GM12878 (cell line): Measurements from ENCODE around the gene C17orf113. TPM values are rescaled to one million over a fixed set of nuclear protein-coding genes. Genes with fewer than 3 reads are reported as not detected.

Experiments
- ATAC-seq: fragments of 200-7000 bp; cut with Tn5 transposase; 3 replicates; pipeline ENCODE4 v1.9.1; 2020; ENCODE audit warnings: mild to moderate bottlenecking, moderate library complexity
- BruUV-seq: library from RNA; stranded (reverse); fragments of 400-500 nt; replicated peaks from 2 replicates; lab custom pipeline; 2021; lab: Mats Ljungman, UMichigan
- CTCF ChIA-PET: fragments of 300-600 bp; sonication (Branson Sonifier 250); formaldehyde crosslinking; extraction: SDS; loops from one replicate; lab custom pipeline; 2021; ENCODE audit warnings: inconsistent platforms; lab: Yijun Ruan, JAX
- POLR2A ChIA-PET: fragments of 350-600 bp; formaldehyde crosslinking; extraction: SDS; loops from one replicate; lab custom pipeline; 2021; ENCODE audit warnings: inconsistent platforms; lab: Charles Lee
- RAD21 ChIA-PET: fragments of 300-600 bp; sonication (Branson Sonifier 250); formaldehyde crosslinking; loops from one replicate; lab custom pipeline; 2023; ENCODE audit warnings: antibody characterized with exemption; ENCODE audit not compliant: unreplicated experiment; lab: Charles Lee
- SMC1A ChIA-PET: fragments of 300-600 bp; sonication (Branson Sonifier 250); formaldehyde crosslinking; loops from one replicate; lab custom pipeline; 2023; ENCODE audit not compliant: unreplicated experiment, uncharacterized antibody; lab: Charles Lee
- DNase-seq: peaks from one replicate; pipeline ENCODE4 v3.0.0-alpha.2; 2011; ENCODE audit warnings: low read depth, low spot score
- FAIRE-seq: peaks from 3 replicates; lab custom pipeline; 2011; peaks lifted over from hg19 to GRCh38; lab: Jason Lieb, UNC
- H2AFZ ChIP-seq: 2 replicates; pipeline ENCODE4 v1.6.0; 2011; ENCODE audit warnings: low read depth, low read length, control low read depth; ENCODE audit not compliant: control insufficient read depth
- H3K27ac ChIP-seq: 2 replicates; pipeline ENCODE4 v1.5.1; 2011; ENCODE audit warnings: control low read depth; ENCODE audit not compliant: control insufficient read depth, insufficient read depth
- H3K27me3 ChIP-seq, 2 experiments: replicated peaks in 1 of 2; 2 replicates each; pipeline versions ENCODE4 v1.6.0 to v1.6.1; 2011; ENCODE audit warnings: low read length in 1 of 2; ENCODE audit not compliant: control insufficient read depth in 2 of 2, insufficient read depth in 2 of 2
- H3K36me3 ChIP-seq, 2 experiments: 2 replicates each; pipeline ENCODE4 v1.5.1; 2011; ENCODE audit warnings: low read length in 1 of 2; ENCODE audit not compliant: control insufficient read depth in 2 of 2, insufficient read depth in 2 of 2
- H3K4me1 ChIP-seq: 2 replicates; pipeline ENCODE4 v1.6.1; 2011; ENCODE audit warnings: mild to moderate bottlenecking, low read length, moderate library complexity, mixed read lengths; ENCODE audit not compliant: control insufficient read depth, insufficient read depth
- H3K4me2 ChIP-seq: 2 replicates; pipeline ENCODE4 v1.6.0; 2011; ENCODE audit warnings: control low read depth; ENCODE audit not compliant: control insufficient read depth, insufficient read depth
- H3K4me3 ChIP-seq: fragments of 200-600 bp; sonication (generic); 2 replicates; pipeline ENCODE4 v1.5.1; 2016
- H3K79me2 ChIP-seq: 2 replicates; pipeline ENCODE4 v1.6.0; 2011; ENCODE audit warnings: low read length; ENCODE audit not compliant: control insufficient read depth, insufficient read depth
- H3K9ac ChIP-seq: 2 replicates; pipeline ENCODE4 v1.8.0; 2011; ENCODE audit warnings: low read length, control low read depth, mixed read lengths; ENCODE audit not compliant: control insufficient read depth, insufficient read depth
- H3K9me3 ChIP-seq: replicated peaks from 3 replicates; pipeline ENCODE4 v1.5.1; 2011; ENCODE audit warnings: mild to moderate bottlenecking, low read length; ENCODE audit not compliant: control insufficient read depth, insufficient read depth
- H4K20me1 ChIP-seq: 2 replicates; pipeline ENCODE4 v1.6.0; 2011; ENCODE audit not compliant: control insufficient read depth, insufficient read depth
- ASH2L ChIP-seq: fragments of 300-600, 200-600 bp; sonication (generic); IDR thresholded peaks from 2 replicates; pipeline ENCODE4 v1.6.1; 2017; ENCODE audit warnings: low read depth, mild to moderate bottlenecking, borderline replicate concordance
- BRCA1 ChIP-seq: IDR thresholded peaks from 2 replicates; pipeline ENCODE4 v1.6.1; 2011; ENCODE audit warnings: low read depth, low read length, improper control_type of control experiment
- CTCF ChIP-seq, 3 experiments: IDR thresholded peaks in 2 of 3; conservative IDR thresholded peaks in 1 of 3; 2 replicates each; pipeline ENCODE4 v1.5.1; 2011; ENCODE audit warnings: low read depth in 3 of 3, low read length in 3 of 3, mild to moderate bottlenecking in 3 of 3, control low read depth in 2 of 3, moderate library complexity in 2 of 3, inconsistent platforms in 1 of 3, mixed read lengths in 1 of 3; ENCODE audit not compliant: control insufficient read depth in 2 of 3, insufficient read depth in 1 of 3; ENCODE audit errors: extremely low read depth in 1 of 3
- DPF2 ChIP-seq: fragments of 450-650 bp; IDR thresholded peaks from 2 replicates; pipeline ENCODE4 v1.6.1; 2017; ENCODE audit warnings: mild to moderate bottlenecking
- ESRRA ChIP-seq: IDR thresholded peaks from 2 replicates; pipeline ENCODE4 v1.6.1; 2012; ENCODE audit warnings: mild to moderate bottlenecking, low read length, improper control_type of control experiment
- EZH2 ChIP-seq: IDR thresholded peaks from 2 replicates; pipeline ENCODE4 v1.6.1; 2012; ENCODE audit warnings: low read depth, mild to moderate bottlenecking, control low read depth, inconsistent platforms, low read length, borderline replicate concordance; ENCODE audit not compliant: control insufficient read depth
- HDAC2 ChIP-seq: fragments of 200-600 bp; sonication (generic); IDR thresholded peaks from 2 replicates; pipeline ENCODE4 v1.6.1; 2017
- IRF3 ChIP-seq: fragments of 450-650 bp; IDR thresholded peaks from 2 replicates; pipeline ENCODE4 v1.6.1; 2014; ENCODE audit warnings: mild to moderate bottlenecking
- KDM1A ChIP-seq: fragments of 200-600 bp; sonication (generic); IDR thresholded peaks from 2 replicates; pipeline ENCODE4 v1.6.1; 2016; ENCODE audit warnings: borderline replicate concordance
- MEF2A ChIP-seq: IDR thresholded peaks from 2 replicates; pipeline ENCODE4 v1.6.1; 2011; ENCODE audit warnings: low read depth, mild to moderate bottlenecking, low read length, moderate library complexity; ENCODE audit not compliant: insufficient read depth
- NR2C1 ChIP-seq: fragments of 450-650 bp; IDR thresholded peaks from 2 replicates; pipeline ENCODE4 v1.6.1; 2017; ENCODE audit warnings: antibody characterized with exemption, mild to moderate bottlenecking, moderate library complexity
- PAX5 ChIP-seq: IDR thresholded peaks from 2 replicates; pipeline ENCODE4 v1.6.1; 2011; ENCODE audit warnings: low read depth, low read length, borderline replicate concordance
- POLR2AphosphoS5 ChIP-seq: IDR thresholded peaks from 2 replicates; pipeline ENCODE4 v1.6.1; 2011; ENCODE audit warnings: mild to moderate bottlenecking, low read length, inconsistent platforms
- RELA ChIP-seq: fragments of 450-650 bp; IDR thresholded peaks from 2 replicates; pipeline ENCODE4 v1.8.0; 2014; ENCODE audit warnings: borderline replicate concordance; ENCODE audit not compliant: partially characterized antibody
- TAF1 ChIP-seq: IDR thresholded peaks from 2 replicates; pipeline ENCODE4 v1.6.1; 2011; ENCODE audit warnings: mild to moderate bottlenecking, low read depth, low read length, borderline replicate concordance
- TCF3 ChIP-seq: IDR thresholded peaks from 2 replicates; pipeline ENCODE4 v1.6.1; 2012; ENCODE audit warnings: low read depth, mild to moderate bottlenecking, low read length, borderline replicate concordance; ENCODE audit not compliant: insufficient read depth
- TCF7 ChIP-seq: IDR thresholded peaks from 2 replicates; pipeline ENCODE4 v1.6.1; 2014; ENCODE audit warnings: antibody characterized with exemption, borderline replicate concordance
- WGBS: methylation state at CpG from one replicate; pipeline ENCODE4 v1.1.6; 2016; ENCODE audit warnings: low lambda C conversion rate; ENCODE audit not compliant: insufficient replicate concordance, insufficient coverage; ENCODE audit errors: missing lambda C conversion rate; 5-methylcytosine and 5-hydroxymethylcytosine counted together
- in situ Hi-C: fragments of 300-500 bp; cut with MboI; formaldehyde crosslinking; loops from 9 replicates; pipeline ENCODE4 v1.14.3; 2018; ENCODE audit warnings: mixed read lengths
- intact Hi-C: fragments of 100-400 bp; cut with micrococcal nuclease; formaldehyde crosslinking; loops from one replicate; pipeline ENCODE4 v1.14.2; 2022; ENCODE audit not compliant: unreplicated experiment
- polyA plus RNA-seq, 11 experiments: library from polyadenylated mRNA; depleted of rRNA in 4 of 11; unstranded in 6 of 11; stranded (reverse) in 5 of 11; fragments of >200 nt; fragmentation: Nextera tagmentation in 4 of 11; fragmentation: Illumina TruSeq in 1 of 11; extraction: Ambion mirVana in 4 of 11; extraction: Trizol in 1 of 11; gene quantifications; 1 replicate in 1 of 11; 2 replicates in 10 of 11; pipeline versions ENCODE4 v1.2.1 to v1.2.3, GENCODE V29; 2011 to 2016; ENCODE audit warnings: inconsistent platforms in 2 of 11, missing spikeins in 2 of 11, low read depth in 1 of 11
- total RNA-seq, 4 experiments: library from RNA; depleted of rRNA in 3 of 4; stranded (reverse); fragments of >200 nt in 3 of 4; fragmentation: Illumina TruSeq in 1 of 4; extraction: Trizol in 1 of 4; gene quantifications; 2 replicates each; pipeline versions ENCODE4 v1.2.1 to v1.2.3, GENCODE V29; 2013 to 2021

The C17orf113 gene
- total and polyA plus RNA-seq, 10 of the 15 experiments (the other 5 are each of a cell fraction or from before 2014, with no cell fraction given) = 0.03 to 0.17 (median 0.08) TPM; not detected in 3

DNA sequence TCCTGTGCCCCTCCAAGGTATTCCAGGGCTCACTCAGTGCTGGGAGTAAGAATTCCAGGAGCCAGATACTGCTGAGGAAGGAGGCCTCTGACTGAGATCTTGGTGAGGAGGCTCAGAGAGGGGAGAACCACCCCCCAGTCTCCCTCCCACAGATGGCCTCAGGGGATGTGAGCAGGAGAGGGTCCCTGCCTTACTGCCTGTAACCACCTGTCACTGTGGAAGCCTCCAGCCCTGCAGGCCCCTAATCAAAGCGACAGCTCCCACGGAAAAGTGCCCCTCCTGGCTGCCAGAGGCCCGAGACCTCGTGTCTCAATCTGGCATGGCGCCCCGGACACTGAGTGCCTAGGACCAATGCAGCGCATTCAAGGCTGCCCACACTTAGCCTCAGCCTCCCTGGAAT is 7.7 kb upstream of the C17orf113 start:
- WGBS = 28% methylated on average over 7 of the region's 7 CpGs
- no peaks in the 10 kb centered on the region for H3K4me1 ChIP-seq
- BruUV-seq = no TSS peak
- ATAC-seq (no peak), DNase-seq (no peak), FAIRE-seq (no peak)
- RAD21 ChIA-PET = no interaction called here
- peaks cover 0 to 2% of the 10 kb centered on the region in 2 experiments; a peak in 2 of 4 replicates for H3K27me3 ChIP-seq
- no peaks in the 10 kb centered on the region for H3K36me3 ChIP-seq
- TF ChIP-seq NR2C1 = no peak
- no peak for TF ChIP-seq HDAC2
- TF ChIP-seq RELA = no peak
- no peak for TF ChIP-seq KDM1A
- no peak for TF ChIP-seq DPF2
- TF ChIP-seq MEF2A = no peak
- no peak for TF ChIP-seq TCF7
- TF ChIP-seq POLR2AphosphoS5 = no peak
- no peak for TF ChIP-seq TAF1
- POLR2A ChIA-PET = no interaction called here
- H3K79me2 ChIP-seq = no peaks in the 10 kb centered on the region
- H3K4me2 ChIP-seq = no peak overlapping the region
- SMC1A ChIA-PET = no interaction called here
- CTCF ChIA-PET = interaction anchor here (1.7 kb wide), 1 partner anchor 9 kb away, joined by 7 read pairs; no protein-coding TSS in a partner anchor
- no peak overlapping the region for H2AFZ ChIP-seq
- no peaks in the 10 kb centered on the region for H4K20me1 ChIP-seq
- H3K9me3 ChIP-seq = peaks cover 8% of the 10 kb centered on the region; the same call in 2 of the 3 replicates
- H3K27ac ChIP-seq = no peak overlapping the region
- H3K9ac ChIP-seq = no peak overlapping the region
- H3K4me3 ChIP-seq = no peak overlapping the region
- intact Hi-C loops = no loop called here
- in situ Hi-C loops = no loop called here

GRCh38 chr17:42056635-42057034 is 6.2 kb upstream of the C17orf113 start:
- peaks cover 8% of the 10 kb centered on the region; the same call in 2 of the 3 replicates for H3K9me3 ChIP-seq
- 0% methylated on average over 3 of the region's 3 CpGs for WGBS
- POLR2A ChIA-PET = no interaction called here
- in situ Hi-C loops (no loop called here), intact Hi-C loops (no loop called here)
- no peak for DNase-seq
- CTCF ChIA-PET = interaction anchor here (1.2 to 2.8 kb wide), 3 partner anchors 10 to 125 kb away, joined by 3 to 15 read pairs (median 3); no protein-coding TSS in a partner anchor
- ATAC-seq = no peak
- H3K9ac ChIP-seq = no peak overlapping the region
- no peaks in the 10 kb centered on the region for H3K79me2 ChIP-seq
- no peaks in the 10 kb centered on the region for H3K4me1 ChIP-seq
- no peak overlapping the region for H3K4me2 ChIP-seq
- H3K4me3 ChIP-seq = no peak overlapping the region
- no TSS peak for BruUV-seq
- SMC1A ChIA-PET = no interaction called here
- RAD21 ChIA-PET = no interaction called here
- H3K27ac ChIP-seq = no peak overlapping the region
- no peak for FAIRE-seq
- H4K20me1 ChIP-seq = no peaks in the 10 kb centered on the region
- H3K27me3 ChIP-seq = peaks cover 0 to 2% of the 10 kb centered on the region in 2 experiments; a peak in 3 of 4 replicates
- H3K36me3 ChIP-seq = no peaks in the 10 kb centered on the region
- H2AFZ ChIP-seq = no peak overlapping the region
- no peak for TF ChIP-seq TCF3
- no peak for TF ChIP-seq BRCA1
- TF ChIP-seq CTCF (IDR thresholded peaks at IDR 0.05 in 2 of 3, conservative IDR thresholded peaks at IDR 0.05 in 1 of 3; ENCODE audit: control insufficient read depth in 2 of 3, extremely low read depth in 1 of 3, insufficient read depth in 1 of 3, low read depth in 3 of 3, low read length in 3 of 3) = no peak
- TF ChIP-seq IRF3 = no peak
- TF ChIP-seq ESRRA = no peak
- TF ChIP-seq PAX5 = no peak
- no peak for TF ChIP-seq EZH2
- TF ChIP-seq ASH2L = no peak
